ENCODE results near the gene STPG3.
A peak's percentile ranks its signal among the peaks of the same experiment; 100 is the strongest.

The STPG3 gene

DNA sequence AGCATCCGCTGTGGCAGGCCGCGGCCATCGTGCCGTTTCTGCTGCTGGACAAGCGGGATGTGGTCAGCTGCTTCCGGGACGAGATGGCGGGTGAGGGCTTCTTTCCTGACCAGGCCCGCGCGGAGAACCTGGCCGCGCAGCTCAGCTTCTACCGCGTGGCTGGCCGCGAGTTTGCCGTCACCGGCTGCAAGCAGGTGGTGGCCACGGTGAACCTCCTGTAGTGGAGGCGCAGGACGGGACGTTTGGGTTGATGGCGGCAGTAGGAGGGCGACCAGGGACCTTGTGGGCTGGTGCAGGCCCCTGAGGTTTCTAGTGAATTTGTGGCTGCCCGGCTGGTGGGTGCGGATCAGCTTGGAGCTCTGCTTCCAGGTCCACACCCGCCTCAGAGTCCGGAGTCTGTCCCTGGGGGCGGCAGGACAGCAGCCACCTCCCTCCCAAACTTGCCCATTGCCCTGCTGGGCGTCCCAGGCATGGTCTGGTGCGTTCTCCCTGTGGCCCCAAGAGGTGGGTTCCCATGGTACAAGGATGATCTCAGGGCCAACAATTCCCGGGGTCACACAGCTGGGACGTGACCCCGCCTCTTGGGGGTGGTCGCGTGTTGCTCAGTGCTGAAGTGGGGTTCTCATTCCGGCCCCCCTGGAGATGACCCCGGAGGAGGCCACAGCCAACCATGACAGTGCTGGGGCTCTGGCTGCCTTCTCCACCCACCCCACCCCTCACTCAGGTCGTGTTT is 28.8 kb downstream of the STPG3 start:
- TF ChIP-seq, protein P1, sequence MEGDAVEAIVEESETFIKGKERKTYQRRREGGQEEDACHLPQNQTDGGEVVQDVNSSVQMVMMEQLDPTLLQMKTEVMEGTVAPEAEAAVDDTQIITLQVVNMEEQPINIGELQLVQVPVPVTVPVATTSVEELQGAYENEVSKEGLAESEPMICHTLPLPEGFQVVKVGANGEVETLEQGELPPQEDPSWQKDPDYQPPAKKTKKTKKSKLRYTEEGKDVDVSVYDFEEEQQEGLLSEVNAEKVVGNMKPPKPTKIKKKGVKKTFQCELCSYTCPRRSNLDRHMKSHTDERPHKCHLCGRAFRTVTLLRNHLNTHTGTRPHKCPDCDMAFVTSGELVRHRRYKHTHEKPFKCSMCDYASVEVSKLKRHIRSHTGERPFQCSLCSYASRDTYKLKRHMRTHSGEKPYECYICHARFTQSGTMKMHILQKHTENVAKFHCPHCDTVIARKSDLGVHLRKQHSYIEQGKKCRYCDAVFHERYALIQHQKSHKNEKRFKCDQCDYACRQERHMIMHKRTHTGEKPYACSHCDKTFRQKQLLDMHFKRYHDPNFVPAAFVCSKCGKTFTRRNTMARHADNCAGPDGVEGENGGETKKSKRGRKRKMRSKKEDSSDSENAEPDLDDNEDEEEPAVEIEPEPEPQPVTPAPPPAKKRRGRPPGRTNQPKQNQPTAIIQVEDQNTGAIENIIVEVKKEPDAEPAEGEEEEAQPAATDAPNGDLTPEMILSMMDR (IDR thresholded peaks at IDR 0.05; ENCODE audit: borderline replicate concordance, control extremely low read depth, extremely low read depth, insufficient read depth, missing control alignments): no peak
- in situ Hi-C loops (cut with MboI; ENCODE audit: low sequenced_read_pairs, unreplicated experiment): loop anchor here (25.0 kb wide), 1 partner anchor 257 kb away; no protein-coding TSS in a partner anchor
- no peak for DNase-seq (ENCODE audit: low spot score)

DNA sequence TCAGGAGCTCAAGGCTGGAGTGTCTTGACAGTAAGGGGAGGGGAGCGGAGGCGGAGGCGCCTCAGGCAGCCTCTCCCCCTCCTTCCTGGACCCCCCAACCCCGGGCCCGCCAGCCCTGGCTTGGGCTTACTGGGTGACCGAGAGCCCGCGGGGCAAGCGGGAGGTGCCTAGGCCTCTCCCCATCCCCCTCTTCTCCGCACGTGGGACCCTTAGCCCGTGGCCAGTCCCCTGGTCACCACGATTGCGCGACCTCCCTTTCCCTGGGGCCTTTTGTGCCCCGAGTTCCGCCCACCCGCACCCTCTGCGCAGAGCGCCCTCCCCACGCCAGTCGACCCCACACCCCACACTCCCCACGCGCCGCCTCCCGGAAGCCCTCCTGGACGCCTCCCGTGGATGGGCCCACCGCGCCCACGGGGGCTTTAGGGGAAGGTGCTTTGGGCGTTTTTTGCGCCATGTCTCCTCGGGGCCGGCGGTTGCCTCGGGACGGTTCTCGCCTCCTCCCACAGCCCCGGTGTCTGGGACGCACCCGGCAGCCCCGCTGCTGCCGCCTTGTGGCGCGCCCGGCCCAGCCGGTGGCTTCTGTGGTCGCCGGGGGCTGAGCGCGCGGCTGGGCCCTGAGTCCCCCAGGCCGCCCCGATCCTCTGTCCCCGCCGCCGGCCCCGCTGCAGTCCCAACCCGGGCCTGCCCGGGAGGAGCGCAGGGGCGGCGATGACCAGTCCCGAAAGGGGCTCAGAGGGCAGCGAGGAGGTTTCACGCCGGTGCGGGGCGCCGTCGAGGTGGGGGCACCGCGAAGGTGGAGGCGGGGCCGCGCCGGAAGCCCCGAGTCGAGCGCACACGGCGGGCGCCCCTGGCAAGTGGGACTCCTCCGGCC is 29.6 kb downstream of the STPG3 start:
- DNase-seq (ENCODE audit: low spot score): no peak
- TF ChIP-seq, protein P1 (IDR thresholded peaks at IDR 0.05; ENCODE audit: borderline replicate concordance, control extremely low read depth, extremely low read depth, insufficient read depth, missing control alignments): peak; percentile 42
- in situ Hi-C loops (cut with MboI; ENCODE audit: low sequenced_read_pairs, unreplicated experiment): loop anchor here (25.0 kb wide), 1 partner anchor 257 kb away; no protein-coding TSS in a partner anchor

DNA sequence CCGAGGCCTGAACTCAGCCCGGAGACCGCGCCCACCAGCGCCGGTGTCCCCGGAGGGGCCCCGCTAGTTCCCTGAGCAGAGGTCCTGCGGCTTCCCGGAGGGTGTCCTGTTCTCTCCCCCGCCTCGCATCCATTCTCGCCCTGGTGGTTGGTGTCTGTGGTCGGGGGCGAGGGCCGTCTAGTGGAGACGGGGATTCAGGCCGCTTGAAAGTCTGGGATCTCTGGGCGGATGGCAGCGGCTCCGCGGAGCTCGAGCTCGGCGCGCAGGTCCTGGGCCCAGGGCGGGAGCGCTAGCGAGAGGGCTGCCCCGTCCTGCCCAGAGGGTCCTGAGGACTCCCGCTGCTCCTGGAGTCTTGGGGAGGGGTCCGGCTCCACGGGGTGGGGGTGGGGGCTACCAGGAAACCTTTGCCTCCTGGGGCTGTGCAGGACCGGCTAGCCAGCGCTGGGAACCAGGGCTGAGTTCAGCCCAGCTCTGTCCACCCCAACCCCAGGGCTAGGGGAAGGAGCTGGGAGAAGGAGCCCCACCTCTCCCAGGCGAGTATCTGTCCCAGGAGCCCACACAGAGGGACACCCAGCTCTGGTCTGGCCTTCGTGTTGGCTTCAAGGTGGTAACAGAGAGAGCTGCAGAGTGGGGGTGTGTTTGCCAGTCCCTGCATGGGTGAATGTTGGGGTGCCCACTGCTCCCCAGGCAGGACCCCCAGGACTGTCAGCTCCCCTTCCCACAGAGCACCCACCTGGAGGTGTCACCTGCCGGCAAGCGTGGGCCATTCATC is 30.4 kb downstream of the STPG3 start:
- TF ChIP-seq, protein P1 (IDR thresholded peaks at IDR 0.05; ENCODE audit: borderline replicate concordance, control extremely low read depth, extremely low read depth, insufficient read depth, missing control alignments): no peak
- in situ Hi-C loops (cut with MboI; ENCODE audit: low sequenced_read_pairs, unreplicated experiment): loop anchor here (25.0 kb wide), 1 partner anchor 256 kb away; no protein-coding TSS in a partner anchor
- DNase-seq (ENCODE audit: low spot score): no peak

DNA sequence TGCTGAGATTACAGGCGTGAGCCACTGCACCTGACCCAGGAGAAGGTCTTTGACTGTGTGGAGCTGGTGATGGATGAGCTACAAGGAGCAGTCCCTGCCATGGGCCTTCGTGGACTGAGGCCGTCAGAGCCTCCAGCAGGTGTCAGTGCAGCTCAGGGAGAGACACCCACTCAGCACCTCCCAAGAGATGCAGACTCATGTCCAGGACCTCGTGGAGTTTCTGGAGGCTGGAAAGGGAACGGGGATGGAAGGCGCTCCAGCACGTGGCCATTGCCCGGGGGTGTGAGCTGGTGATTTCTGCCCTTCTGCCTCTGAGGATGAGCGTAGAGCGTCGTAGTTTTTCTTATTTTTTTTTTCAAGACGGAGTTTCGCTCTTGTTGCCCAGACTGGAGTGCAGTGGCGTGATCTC is 35.9 kb downstream of the STPG3 start:
- DNase-seq (ENCODE audit: low spot score): peak; percentile 72
- in situ Hi-C loops (cut with MboI; ENCODE audit: low sequenced_read_pairs, unreplicated experiment): loop anchor here (25.0 kb wide), 1 partner anchor 250 kb away; no protein-coding TSS in a partner anchor
- TF ChIP-seq, protein P1 (IDR thresholded peaks at IDR 0.05; ENCODE audit: borderline replicate concordance, control extremely low read depth, extremely low read depth, insufficient read depth, missing control alignments): peak; percentile 48

DNA sequence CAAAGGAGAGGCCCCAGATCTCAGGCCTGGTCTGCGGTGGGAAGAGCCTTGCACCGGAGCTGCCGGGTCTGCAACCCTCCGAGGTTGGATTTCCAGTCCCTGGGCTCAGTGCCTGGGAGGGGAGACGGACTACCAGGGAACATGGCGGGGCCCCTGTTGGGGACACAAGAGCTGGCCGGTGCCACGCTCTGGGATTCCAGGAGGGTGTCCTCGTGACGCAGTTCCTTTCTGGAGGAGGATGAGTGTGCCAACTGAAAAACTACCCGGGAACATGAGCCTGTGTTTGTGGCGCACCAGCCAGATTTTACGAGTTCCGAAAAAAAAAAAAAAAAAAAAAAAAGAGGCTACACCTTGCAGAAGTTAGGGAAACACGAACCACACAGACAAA is 42.0 kb downstream of the STPG3 start:
- DNase-seq (ENCODE audit: low spot score): no peak
- in situ Hi-C loops (cut with MboI; ENCODE audit: low sequenced_read_pairs, unreplicated experiment): loop anchor here (5.0 to 25.0 kb wide), 2 partner anchors 114 to 244 kb away; no protein-coding TSS in a partner anchor
- TF ChIP-seq, protein P1 (IDR thresholded peaks at IDR 0.05; ENCODE audit: borderline replicate concordance, control extremely low read depth, extremely low read depth, insufficient read depth, missing control alignments): no peak
